Activated B cell treated with CpG ODN at 0.5 μM for 24 hours (primary cell): ENCODE results near the gene RPL27A. TPM values are rescaled to one million over a fixed set of nuclear protein-coding genes. Genes with fewer than 3 reads are reported as not detected.

Source experiments
- ATAC-seq: fragments of 200-7000 bp; cut with Tn5 transposase; one replicate; pipeline ENCODE4 v1.10.0; 2021; ENCODE audit warnings: low read depth, mild to moderate bottlenecking, moderate library complexity
- CTCF ChIA-PET: fragments of 350-600 bp; sonication (Branson Sonifier 250); formaldehyde crosslinking; loops from one replicate; lab custom pipeline; 2021; ENCODE audit warnings: antibody characterized with exemption; lab: Charles Lee
- POLR2A ChIA-PET: fragments of 350-600 bp; sonication (Branson Sonifier 250); formaldehyde crosslinking; loops from one replicate; lab custom pipeline; 2021; ENCODE audit warnings: antibody characterized with exemption; lab: Charles Lee
- DNase-seq: peaks from one replicate; pipeline ENCODE4 v3.0.0; 2022
- H3K27ac Mint-ChIP-seq: one replicate; pipeline ENCODE4 v1.8.0; 2020; ENCODE audit warnings: mixed read lengths
- H3K27me3 Mint-ChIP-seq: one replicate; pipeline ENCODE4 v1.8.0; 2021; ENCODE audit warnings: mixed read lengths
- H3K36me3 Mint-ChIP-seq: one replicate; pipeline ENCODE4 v1.8.0; 2021; ENCODE audit warnings: low read depth, mixed read lengths
- H3K4me1 Mint-ChIP-seq: one replicate; pipeline ENCODE4 v1.8.0; 2021; ENCODE audit warnings: mixed read lengths
- H3K4me3 Mint-ChIP-seq: one replicate; pipeline ENCODE4 v1.8.0; 2020; ENCODE audit warnings: mild to moderate bottlenecking, mixed read lengths
- H3K9me3 Mint-ChIP-seq: one replicate; pipeline ENCODE4 v1.8.0; 2020; ENCODE audit warnings: mixed read lengths
- CTCF ChIP-seq: fragments of 200-600 bp; IDR thresholded peaks from one replicate; pipeline ENCODE4 v1.8.0; 2022; ENCODE audit warnings: antibody characterized with exemption, mild to moderate bottlenecking
- intact Hi-C: fragments of 100-400 bp; cut with micrococcal nuclease; formaldehyde crosslinking; loops from one replicate; pipeline ENCODE4 v1.15.1; 2024
- total RNA-seq: library from RNA; stranded (reverse); gene quantifications from 2 replicates; pipeline ENCODE4 v1.2.3, GENCODE V29; 2022

RPL27A gene
- total RNA-seq, 1 donor from 2014 or later, result 1,592 TPM

GRCh38 chr11:8730697-8731020 lies 48.1 kb downstream of the RPL27A start:
- DNase-seq (no peak), ATAC-seq (no peak)
- Mint-ChIP-seq H3K4me1 (peaks cover 34% of the 10 kb centered on the region), H3K9me3 (no peaks in the 10 kb centered on the region), H3K27ac (no peak overlapping the region), H3K27me3 (no peaks in the 10 kb centered on the region), H3K4me3 (no peak overlapping the region), H3K36me3 (no peaks in the 10 kb centered on the region)
- ChIA-PET CTCF (no interaction called here), POLR2A (interaction anchor here (1.3 to 3.1 kb wide), 3 partner anchors 42 to 49 kb away, joined by 4 to 24 read pairs (median 11); partner anchors contain the start of genes RPL27A and TRIM66)
- intact Hi-C loops, result loop anchor here (5.0 kb wide), 3 partner anchors 82 to 528 kb away; a partner anchor contains a TSS
- TF ChIP-seq CTCF, result no peak

GRCh38 chr11:8731647-8732323 lies 49.2 kb downstream of the RPL27A start:
- H3K9me3 Mint-ChIP-seq, result no peaks in the 10 kb centered on the region
- no peaks in the 10 kb centered on the region for H3K27me3 Mint-ChIP-seq
- peak overlapping the region; percentile 69 for H3K4me3 Mint-ChIP-seq
- CTCF ChIA-PET, result interaction anchor here (1.1 kb wide), 1 partner anchor 539 kb away, joined by 3 read pairs; no protein-coding TSS in a partner anchor
- no peak for TF ChIP-seq CTCF
- peak overlapping the region; percentile 90 for H3K27ac Mint-ChIP-seq
- peak; percentile 60 for ATAC-seq
- POLR2A ChIA-PET, result interaction anchor here (0.8 to 3.1 kb wide), 7 partner anchors 13 to 232 kb away, joined by 3 to 24 read pairs (median 3); partner anchors contain the start of genes RPL27A and TRIM66
- H3K4me1 Mint-ChIP-seq, result peaks cover 34% of the 10 kb centered on the region
- no peaks in the 10 kb centered on the region for H3K36me3 Mint-ChIP-seq
- intact Hi-C loops, result loop anchor here (1.0 to 5.0 kb wide), 5 partner anchors 43 to 529 kb away; partner anchors contain the start of genes RPL27A and TRIM66
- no peak for DNase-seq

DNA sequence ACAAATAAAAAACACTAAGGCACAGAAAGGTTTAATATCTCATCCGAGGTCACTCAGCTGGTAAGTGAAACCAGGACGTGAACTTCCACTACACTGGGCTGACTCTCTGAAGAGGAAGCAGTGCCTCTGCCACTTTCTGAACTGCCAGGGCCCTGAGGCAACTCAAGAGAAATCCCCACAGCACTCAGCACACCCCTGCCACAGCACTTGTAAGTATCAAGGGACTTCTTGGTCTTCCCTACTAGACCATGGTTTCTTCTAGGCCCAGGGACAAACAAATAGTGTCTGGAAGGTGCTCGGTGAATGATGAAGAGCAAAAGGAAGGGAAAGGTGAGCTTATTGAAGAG lies 49.7 kb downstream of the RPL27A start:
- intact Hi-C loops, result loop anchor here (1.0 to 5.0 kb wide), 5 partner anchors 43 to 530 kb away; partner anchors contain the start of genes RPL27A and TRIM66
- CTCF ChIA-PET, result interaction anchor here (1.1 kb wide), 1 partner anchor 540 kb away, joined by 3 read pairs; no protein-coding TSS in a partner anchor
- H3K4me3 Mint-ChIP-seq, result peak overlapping the region; percentile 69

DNA sequence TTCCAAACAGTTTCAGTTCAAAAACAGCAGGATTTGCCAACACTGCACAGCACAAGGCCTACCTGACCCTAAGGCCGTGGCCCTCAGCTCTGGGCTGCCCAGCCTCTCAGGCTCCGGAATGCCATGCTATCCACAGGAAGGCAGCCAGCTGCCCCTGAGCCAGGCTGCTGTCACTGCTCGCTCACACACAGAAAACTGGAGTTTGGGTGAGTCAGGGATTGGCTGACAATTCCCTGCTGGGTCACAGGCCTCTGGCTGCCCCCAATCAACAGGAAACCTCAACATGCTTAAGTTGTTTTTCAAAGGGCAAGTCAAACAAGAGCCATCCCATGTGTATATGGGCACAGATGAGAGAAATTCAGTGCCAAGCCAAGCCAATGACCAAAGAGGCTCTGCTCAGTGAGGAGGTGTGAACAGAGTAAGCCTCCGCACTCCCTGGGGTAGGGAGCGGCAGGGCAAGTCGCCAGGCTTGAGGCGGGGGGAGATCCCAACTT lies 50.2 kb downstream of the RPL27A start:
- no peak for TF ChIP-seq CTCF
- intact Hi-C loops, result loop anchor here (1.0 to 5.0 kb wide), 5 partner anchors 44 to 530 kb away; partner anchors contain the start of genes RPL27A and TRIM66
- no peak for DNase-seq
- ATAC-seq, result peak; percentile 18
- H3K27me3 Mint-ChIP-seq, result no peaks in the 10 kb centered on the region
- peak overlapping the region; percentile 90 for H3K27ac Mint-ChIP-seq
- H3K9me3 Mint-ChIP-seq, result no peaks in the 10 kb centered on the region
- peaks cover 34% of the 10 kb centered on the region for H3K4me1 Mint-ChIP-seq
- H3K36me3 Mint-ChIP-seq, result no peaks in the 10 kb centered on the region
- CTCF ChIA-PET, result interaction anchor here (1.1 kb wide), 1 partner anchor 540 kb away, joined by 3 read pairs; no protein-coding TSS in a partner anchor
- POLR2A ChIA-PET, result interaction anchor here (0.8 to 3.1 kb wide), 7 partner anchors 14 to 231 kb away, joined by 3 to 24 read pairs (median 3); partner anchors contain the start of genes RPL27A and TRIM66
- peak overlapping the region; percentile 69 for H3K4me3 Mint-ChIP-seq

More for the DNA sequence above, 49.7 kb downstream of the RPL27A start:
- Mint-ChIP-seq H3K36me3 (no peaks in the 10 kb centered on the region), H3K9me3 (no peaks in the 10 kb centered on the region), H3K4me1 (peaks cover 34% of the 10 kb centered on the region), H3K27me3 (no peaks in the 10 kb centered on the region), H3K27ac (peak overlapping the region; percentile 90)
- DNase-seq, result peak; percentile 32
- ATAC-seq, result peak; percentile 95
- TF ChIP-seq CTCF, result no peak
- POLR2A ChIA-PET, result interaction anchor here (0.8 to 3.1 kb wide), 7 partner anchors 14 to 231 kb away, joined by 3 to 24 read pairs (median 3); partner anchors contain the start of genes RPL27A and TRIM66

DNA sequence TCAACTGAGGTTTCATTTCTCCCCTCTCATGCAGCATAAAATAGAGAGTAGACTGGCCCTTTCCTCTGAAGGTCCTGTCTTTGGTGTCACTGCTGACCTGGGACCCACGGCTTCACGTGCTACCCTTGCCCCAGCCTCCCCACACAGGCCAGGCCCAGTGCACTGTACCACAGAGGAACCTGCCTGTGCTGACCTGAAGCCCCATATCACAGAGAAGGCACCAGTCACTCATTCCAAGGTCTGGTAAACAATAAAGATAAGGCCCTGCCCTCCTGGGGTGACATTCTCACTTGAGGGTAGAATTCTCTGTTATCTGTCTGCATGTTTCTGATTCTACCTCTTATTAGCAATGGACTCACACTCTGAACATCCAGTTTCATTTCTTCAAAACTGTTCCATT lies 51.3 kb downstream of the RPL27A start:
- POLR2A ChIA-PET, result interaction anchor here (3.1 kb wide), 1 partner anchor 52 kb away, joined by 11 read pairs; the partner anchor contains the start of genes RPL27A and TRIM66
- no peak overlapping the region for H3K4me3 Mint-ChIP-seq
- no peaks in the 10 kb centered on the region for H3K36me3 Mint-ChIP-seq
- H3K9me3 Mint-ChIP-seq, result no peaks in the 10 kb centered on the region
- intact Hi-C loops, result loop anchor here (2.0 to 5.0 kb wide), 4 partner anchors 45 to 532 kb away; a partner anchor contains a TSS
- peaks cover 34% of the 10 kb centered on the region for H3K4me1 Mint-ChIP-seq
- CTCF ChIA-PET, result no interaction called here
- no peak for ATAC-seq
- no peak for TF ChIP-seq CTCF
- H3K27me3 Mint-ChIP-seq, result no peaks in the 10 kb centered on the region
- no peak overlapping the region for H3K27ac Mint-ChIP-seq
- DNase-seq, result no peak
